Effector CD4-positive, alpha-beta T cell (primary cell): ENCODE data around the gene GTPBP2.

ENCODE experiments used
- DNase-seq: peaks from one replicate; pipeline ENCODE4 v3.0.0-alpha.2; 2020

GTPBP2 gene

DNA sequence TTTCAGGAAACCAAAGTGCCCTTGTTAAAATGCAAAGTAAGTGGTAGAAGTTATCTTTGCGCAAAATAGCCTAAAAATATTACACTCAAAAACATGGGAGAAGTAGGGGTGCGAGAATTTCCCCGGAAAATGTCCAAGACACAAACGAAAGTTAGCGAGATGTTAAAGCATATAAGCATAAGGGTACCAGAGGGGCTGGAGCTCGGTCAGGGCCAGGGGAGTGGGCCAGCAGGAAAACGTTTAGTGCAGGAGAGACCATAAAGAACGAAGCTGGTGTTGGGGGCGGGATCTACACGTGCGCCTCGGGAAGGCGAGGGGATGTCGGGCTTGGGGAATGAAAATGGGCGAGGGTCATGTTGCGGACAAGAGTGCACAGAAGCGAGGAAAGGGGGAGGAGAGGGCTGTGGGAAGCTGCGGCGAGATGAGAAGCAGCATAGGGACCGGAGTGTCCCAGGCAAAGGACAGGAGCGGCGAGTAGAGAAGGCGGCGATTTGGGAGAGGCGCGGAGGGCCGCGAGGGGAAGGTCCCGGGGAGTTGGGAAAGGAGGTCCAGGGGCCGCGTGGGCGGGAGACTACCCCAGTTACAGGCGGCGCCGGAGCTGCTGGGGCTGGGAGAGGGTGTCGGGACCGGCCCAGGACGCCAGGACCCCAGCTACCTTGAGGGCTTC lies 53.8 kb downstream of the GTPBP2 start:
- DNase-seq = no peak

DNA sequence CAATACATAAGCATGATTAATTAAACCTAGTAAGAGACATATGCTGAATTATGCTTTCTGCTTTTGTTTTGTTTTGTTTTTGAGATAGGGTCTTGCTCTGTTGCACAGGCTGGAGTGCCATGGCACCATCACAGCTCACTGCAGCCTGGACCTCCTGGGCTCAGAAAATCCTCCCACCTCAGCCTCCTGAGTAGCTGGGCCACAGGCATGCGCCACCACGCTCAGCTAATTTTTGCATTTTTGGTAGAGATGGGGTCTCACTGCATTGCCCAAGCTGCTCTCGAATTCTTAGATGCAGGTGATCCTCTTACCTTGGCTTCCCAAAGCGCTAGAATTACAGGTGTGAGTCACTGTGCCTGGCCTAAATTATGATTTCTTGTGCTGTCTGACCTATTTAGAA lies 57.0 kb downstream of the GTPBP2 start:
- DNase-seq = no peak

DNA sequence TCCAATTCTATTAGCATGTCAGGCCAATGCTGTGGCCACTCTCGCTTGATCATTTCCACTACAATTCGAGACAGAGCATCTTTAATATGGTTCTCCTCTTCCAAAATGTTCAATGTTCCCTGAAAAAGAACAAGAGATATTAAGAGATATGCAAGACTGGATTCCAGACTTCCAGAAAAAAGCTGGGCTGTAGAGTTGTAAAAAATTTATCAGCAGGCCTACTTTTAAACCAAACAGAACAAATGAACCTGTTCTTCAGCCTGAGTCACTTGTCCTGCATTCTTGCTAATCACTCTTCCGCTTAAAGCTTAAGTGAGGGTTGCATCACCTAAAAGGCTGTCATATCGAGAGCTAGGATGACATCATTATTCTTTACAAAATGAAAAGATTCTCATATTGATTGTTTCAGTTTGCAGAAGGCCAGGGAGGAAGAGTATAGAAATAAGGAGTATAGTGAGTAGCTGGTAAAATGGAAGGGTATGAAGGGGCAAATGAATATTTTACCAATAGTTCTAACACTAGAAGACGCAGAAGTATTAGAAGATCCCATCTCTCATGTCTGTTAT lies 58.1 kb downstream of the GTPBP2 start:
- no peak for DNase-seq
